Cardiac atrium fibroblast (primary cell): Measurements from ENCODE around the gene RHOT2. TPM values are rescaled to one million over a fixed set of nuclear protein-coding genes. Genes with fewer than 3 reads are reported as not detected.

Experiments
- total RNA-seq: library from RNA; depleted of rRNA; stranded (reverse); fragments of >200 nt; gene quantifications from 2 replicates; pipeline ENCODE4 v1.2.3, GENCODE V29; 2015

Gene RHOT2
- total RNA-seq: 48.6 and 67.3 TPM in 2 replicates

DNA sequence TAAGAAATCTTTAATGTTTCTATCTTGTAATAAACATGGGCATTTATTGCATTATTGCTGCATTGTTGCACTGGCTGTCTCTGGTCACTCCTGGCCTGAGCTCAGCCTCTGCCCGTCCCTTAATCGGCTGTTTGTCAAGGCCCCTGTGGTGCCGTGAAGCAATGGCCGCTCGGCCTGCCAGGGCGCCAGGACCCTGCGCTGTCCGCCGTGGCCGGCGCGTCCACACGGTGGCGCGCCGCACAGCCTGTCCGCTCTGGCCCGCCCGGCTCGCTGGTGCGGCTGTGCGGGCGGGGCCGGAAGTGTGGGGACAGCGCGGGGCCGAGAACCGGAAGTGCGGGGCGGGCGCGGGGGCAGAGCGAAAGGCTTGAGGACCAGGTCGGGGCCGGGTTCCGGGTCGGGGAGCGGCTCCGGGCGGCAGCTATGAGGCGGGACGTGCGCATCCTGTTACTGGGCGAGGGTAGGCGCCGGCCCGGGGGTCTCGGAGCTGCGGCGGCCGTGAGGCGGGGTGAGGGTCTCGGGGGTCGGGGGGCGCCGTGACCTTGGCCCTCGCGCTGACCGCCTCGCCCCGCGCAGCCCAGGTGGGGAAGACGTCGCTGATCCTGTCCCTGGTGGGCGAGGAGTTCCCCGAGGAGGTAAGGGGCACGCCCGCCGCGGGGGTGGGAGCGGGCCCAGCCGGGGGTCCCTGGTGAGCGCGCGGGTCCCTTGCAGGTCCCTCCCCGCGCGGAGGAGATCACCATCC lies at the start of gene RHOT2:
Gene RHOT2, plus strand, starts transcription at position 353 of the 739 bp plus-strand sequence. Its CDS starts 68 bp downstream, at position 421.

DNA sequence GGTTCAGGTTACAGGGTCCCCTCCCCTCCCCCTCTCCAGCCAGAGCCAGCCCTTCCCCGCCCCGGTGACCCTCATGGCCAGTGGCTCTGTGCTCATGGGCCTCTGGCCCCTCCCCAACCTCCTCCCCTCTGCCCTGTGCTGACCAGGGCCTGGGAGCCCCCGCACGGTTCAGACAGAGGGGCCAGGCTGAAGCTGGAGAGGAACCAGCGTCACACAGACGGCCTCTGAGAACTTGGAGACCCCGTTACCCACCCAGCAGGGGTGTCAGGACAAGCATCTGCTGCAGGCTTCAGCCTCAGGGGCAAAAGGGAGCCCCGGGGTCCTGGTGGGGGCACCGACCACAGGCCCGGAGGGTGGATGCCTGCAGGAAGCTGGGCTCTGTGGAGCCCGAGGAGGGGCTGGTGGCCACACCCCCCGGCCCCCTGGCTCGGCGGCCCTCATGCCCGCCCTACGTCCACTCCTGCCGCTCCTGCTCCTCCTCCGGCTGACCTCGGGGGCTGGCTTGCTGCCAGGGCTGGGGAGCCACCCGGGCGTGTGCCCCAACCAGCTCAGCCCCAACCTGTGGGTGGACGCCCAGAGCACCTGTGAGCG lies 37.0 kb upstream of the RHOT2 start, which contains the start of gene WFIKKN1:
Gene WFIKKN1, plus strand, starts transcription at position 171 of the 591 bp plus-strand sequence. Its CDS starts 269 bp downstream, at position 440.

DNA sequence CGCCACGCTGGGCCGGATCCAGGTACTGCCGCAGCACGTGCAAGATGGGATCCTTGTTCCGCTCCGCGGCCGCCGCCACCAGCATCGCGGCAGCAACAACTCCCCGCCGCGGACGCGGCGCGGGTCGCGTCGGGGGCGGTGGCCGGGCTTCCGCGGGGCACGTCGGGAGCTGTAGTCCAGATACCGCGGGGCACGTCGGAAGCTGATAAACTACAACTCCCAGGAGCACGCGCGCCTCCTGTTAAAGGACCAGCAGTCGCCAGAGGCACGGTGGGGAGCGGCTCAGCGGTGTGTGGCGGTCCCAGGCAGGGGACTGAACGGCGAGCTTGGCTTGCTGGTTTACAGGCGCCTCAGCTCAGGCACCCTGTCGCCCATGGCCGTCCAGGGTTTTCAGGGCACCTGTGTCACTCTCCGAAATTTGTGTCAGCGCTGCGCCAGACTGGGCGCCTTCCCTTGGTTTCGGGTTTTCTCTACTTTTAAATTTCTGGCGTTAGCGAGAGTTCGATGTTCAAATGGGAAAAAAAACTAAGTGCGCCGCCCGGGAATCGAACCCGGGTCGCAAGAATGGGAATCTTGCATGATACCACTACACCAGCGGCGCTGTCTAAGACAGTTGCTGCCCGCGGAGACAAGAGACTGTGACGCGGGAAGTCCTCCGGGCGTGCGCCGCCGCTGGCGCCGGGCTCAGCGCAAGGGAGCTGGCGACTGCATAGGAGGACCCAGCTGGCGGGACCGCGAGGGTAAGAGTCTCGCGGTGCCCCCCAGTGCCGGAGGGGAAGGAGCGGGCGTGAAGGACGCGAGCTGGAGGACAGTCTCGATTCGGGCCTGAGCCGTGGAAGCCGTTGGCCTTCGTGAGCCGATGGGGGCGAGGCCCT lies 31.5 kb upstream of the RHOT2 start, which contains the start of gene METTL26:
Gene METTL26, minus strand, starts transcription at position 100 of the 875 bp plus-strand sequence. Its CDS starts 15 bp downstream, at position 85.

GRCh38 chr16:641326-642188 lies 26.4 kb upstream of the RHOT2 start, which contains the start of gene MCRIP2:
MCRIP2 (plus strand) TSS chr16:641828; CDS start chr16:641992, 164 bp downstream.

DNA sequence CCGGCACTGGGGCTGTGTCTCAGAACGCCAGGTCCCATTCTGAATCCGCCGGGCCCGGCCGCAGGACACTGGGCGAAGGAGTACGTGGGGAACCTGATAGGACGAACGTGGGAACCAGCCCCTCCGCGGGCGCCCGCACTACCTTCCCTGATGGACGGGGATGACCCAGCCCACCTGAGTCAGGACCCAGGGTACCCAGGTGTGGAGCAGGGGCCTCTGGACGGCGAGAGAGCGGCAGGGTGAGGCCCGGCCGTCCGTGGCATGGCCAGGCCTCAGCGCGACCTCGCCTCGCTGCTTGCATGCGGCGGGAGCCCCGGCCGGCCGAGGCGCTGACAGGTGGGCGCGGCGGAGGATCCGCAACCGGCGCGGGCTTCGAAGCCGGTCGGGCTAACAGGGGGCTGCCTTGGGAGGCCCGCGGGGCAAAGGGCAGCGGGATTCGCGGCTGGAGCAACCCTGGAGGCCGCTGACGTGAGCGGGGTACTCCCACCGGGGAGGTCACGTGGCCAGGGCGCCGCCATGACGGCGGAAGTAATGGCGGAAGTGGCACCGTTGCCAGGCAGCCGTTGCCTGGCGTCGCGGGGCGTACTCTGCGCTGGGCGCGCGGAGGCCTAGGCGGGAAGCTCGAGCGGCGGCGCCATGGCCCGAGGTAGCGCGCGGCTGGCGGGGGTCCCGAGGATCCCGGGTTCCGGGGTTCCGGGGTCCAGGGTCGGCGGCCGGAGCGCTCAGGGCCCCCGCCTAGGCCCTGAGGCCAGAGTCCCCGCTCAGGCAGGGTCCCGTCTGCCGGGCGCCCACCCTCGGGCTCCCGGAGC lies 18.9 kb upstream of the RHOT2 start, which contains the start of gene WDR90:
Gene WDR90, plus strand, starts transcription at position 585 of the 809 bp plus-strand sequence. Its CDS starts 52 bp downstream, at position 637.

DNA sequence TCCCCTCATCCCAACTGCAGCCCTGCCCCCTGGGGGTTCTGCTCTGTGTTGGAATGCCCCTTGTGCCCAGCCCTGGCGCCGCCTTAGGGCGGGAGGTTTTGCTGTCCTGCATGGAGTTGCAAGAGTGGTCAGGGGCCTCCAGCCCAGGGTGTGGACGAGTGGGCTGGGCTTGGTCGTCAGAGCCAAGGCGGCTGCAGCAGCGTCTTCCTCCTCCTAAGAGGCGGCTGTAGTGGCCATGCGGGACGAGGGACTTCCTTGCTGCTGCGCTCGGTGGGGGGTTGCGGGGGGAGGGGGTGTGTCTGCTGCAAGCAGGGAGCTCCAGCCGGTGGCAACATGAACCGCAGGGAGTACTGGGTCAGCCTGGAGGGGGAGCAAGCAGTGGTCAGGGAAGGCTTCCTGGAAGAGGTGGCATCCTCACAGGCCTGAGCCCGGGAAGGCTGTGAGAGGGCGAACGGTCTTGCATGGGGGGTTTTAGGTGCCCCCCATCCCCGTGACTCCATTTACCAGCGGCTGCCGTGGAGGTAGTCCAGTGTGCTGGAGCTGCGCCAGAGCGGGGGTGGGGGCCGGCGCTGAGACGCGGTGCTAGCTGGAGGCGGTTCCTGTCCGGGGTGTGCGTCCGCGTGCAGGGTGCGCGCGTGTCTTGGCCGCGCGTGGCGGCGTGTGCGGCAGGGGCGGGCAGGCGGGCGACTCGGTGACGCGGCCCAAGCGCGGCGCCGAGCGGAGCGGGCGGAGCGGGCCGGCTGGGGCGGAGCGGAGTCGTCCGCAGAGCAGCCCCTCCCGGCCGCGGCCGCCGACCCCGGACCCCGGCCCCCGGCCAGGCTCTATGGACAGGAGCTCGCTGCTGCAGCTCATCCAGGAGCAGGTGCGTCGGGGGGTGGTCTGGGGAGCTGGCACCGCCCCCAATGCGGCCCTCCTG lies 7.3 kb downstream of the RHOT2 start, which contains the start of gene RHBDL1:
Gene RHBDL1, plus strand, starts transcription at position 704 of the 916 bp plus-strand sequence. Its CDS starts 120 bp downstream, at position 824.

GRCh38 chr16:679814-680624 lies 12.1 kb downstream of the RHOT2 start, which contains the start of gene STUB1:
STUB1 (plus strand) TSS chr16:680410; CDS start chr16:680526, 116 bp downstream.

GRCh38 chr16:684071-684794 lies 16.3 kb downstream of the RHOT2 start, which contains the start of gene JMJD8:
JMJD8 (minus strand) TSS chr16:684334; CDS start chr16:684319, 15 bp downstream.

DNA sequence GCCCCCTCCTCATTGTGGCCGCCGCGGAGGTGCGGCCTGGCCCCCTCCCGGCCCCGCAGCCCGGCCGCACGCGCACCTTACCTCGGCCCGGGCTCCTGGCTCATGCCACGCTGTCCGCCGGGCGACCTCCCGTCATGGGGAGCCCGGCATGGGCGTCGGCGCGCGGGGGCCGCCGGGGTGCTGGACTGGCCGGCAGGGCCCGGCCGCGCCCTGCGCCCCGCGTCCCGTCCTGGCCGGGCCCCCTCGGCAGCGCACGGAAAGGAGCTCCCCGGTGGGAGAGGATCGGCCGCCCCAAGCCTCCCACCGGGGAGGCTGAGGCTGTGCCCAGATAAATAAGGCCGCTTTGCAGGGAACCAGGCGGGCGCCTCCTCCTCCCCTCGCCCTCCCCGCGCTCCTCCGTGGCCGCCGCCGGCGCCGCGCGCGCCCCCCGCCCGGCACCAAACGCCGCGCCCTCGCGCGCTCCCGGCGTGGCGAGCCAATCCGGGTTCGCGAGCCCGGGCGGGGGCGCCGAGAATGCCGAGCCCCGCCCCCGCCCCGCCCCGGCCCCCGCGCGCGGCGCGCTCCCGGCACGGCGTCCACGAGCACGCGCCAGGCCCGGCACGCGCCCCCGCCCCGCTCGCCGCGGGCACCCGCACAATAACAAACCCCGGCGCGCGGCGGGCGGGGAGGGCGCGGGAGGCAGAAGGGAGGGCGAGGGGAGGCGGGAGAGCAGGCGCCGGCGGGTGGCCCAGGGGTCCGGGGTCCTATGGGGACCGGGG lies 37.7 kb downstream of the RHOT2 start, which contains the start of gene FBXL16:
Gene FBXL16, minus strand, starts transcription at position 371 of the 758 bp plus-strand sequence. CDS start 8,396 bp downstream, outside the sequence.

GRCh38 chr16:714558-715476 lies 46.9 kb downstream of the RHOT2 start, which contains the start of gene METRN:
METRN (plus strand) TSS chr16:715118; CDS start chr16:715290, 172 bp downstream.

DNA sequence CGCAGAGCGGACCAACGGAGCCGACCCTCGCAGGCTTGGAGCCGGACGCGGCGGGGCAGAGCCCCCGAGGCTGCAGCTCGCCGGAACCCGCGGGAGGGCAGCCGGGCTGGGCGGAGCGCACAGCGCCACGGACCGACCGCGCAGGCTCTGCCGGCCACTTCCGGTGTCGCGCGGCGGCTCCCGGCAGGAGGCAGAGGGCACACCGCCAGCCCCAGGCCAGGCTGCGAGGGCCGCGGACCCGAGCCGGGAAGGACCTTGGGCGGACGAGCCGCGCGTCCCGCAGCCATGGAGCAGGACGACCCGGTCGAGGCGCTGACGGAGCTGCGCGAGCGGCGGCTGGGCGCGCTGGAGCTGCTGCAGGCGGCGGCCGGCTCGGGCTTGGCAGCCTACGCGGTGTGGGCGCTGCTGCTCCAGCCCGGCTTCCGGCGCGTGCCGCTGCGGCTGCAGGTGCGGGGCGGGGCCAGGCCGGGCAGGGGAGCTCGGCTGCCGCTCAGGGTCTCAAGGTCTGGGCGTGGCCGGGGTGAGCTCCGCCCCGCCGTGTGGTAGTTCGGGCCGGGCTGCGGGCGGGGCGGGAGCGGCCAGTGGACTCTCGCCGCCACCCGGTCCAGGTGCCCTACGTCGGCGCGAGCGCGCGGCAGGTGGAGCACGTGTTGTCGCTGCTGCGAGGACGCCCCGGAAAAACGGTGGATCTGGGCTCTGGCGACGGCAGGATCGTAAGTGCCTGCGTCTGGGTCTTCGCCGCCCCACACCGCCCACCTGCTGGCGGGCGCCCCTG lies 53.2 kb downstream of the RHOT2 start, which contains the start of gene ANTKMT:
Gene ANTKMT, plus strand, starts transcription at position 157 of the 775 bp plus-strand sequence. Its CDS starts 129 bp downstream, at position 286.

